CD4-positive, alpha-beta T cell treated with Interleukin-6 at 100 ng/mL for 8 hours (primary cell): ENCODE data around the gene CD38.
A peak's percentile ranks its signal among the peaks of the same experiment; 100 is the strongest.
"Not testable (repeated sequence)": the region's sequence is repeated elsewhere in the genome, so short reads cannot be mapped to it uniquely, and the experiment has no call there.

Experiments
- DNase-seq: peaks from one replicate; pipeline ENCODE4 v3.0.0-alpha.2; 2020; ENCODE audit warnings: mixed read lengths, low spot score

The CD38 gene

DNA sequence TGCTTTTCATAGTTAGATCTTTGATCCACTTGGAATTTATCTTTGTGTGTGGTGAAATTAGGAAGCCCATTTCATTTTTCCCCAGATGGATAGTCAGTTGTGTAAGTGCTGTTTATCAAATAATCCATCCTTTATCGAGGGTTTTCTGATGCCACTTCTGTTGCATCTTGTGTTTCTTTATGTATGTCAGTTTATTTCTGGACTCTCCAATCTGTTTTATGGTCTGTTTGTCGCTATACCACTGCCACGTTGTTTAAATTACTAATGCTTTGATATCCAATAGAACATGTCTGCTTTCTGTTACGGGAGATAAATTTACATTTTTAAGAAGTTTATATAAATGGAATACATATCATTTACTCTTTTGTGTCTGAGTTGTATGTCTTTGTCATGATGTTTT lies 21.0 kb downstream of the CD38 start:
- DNase-seq: no peak

DNA sequence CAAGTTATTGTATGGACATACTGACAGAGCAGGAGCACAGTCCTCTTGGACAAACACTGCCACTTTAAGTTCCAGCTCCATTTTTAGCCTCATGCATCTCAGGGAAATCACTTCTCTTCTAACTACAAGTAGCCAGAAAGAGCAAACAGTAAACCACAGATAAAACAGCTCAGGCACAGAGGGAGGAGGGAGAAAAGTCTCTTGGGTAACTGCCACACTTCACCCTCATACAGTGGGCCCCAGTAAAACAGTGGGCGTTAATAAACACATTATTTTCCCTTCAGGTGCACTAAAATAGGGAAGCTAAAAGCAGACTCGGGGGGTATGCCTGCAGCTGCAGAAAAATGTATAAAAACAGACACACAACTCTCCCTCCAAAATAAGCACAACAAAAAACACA lies 21.6 kb downstream of the CD38 start:
- DNase-seq: no peak

DNA sequence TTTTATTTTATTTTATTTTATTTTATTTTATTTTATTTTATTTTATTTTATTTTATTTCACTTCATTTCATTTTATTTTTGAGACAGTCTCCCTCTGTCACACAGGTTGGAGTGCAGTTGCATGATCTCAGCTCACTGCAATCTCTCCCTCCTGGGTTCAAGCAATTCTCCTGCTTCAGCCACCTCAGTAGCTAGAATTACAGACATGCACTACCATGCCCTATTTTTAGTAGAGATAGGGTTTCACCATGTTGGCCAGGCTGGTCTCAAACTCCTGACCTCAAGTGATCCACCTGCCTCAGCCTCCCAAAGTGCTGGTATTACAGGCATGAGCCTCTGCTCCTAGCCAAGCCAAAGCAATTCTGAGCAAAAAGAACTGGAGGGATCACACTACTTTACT lies 24.4 kb downstream of the CD38 start:
- not testable (repeated sequence) for DNase-seq

- DNase-seq: peak; percentile 44
These were observed 27.7 kb downstream of the CD38 start for GRCh38 chr4:15805583-15806517.

- DNase-seq: no peak
These were observed 30.9 kb downstream of the CD38 start for GRCh38 chr4:15809058-15809457.

GRCh38 chr4:15809466-15809865 lies 31.3 kb downstream of the CD38 start:
- DNase-seq: no peak

DNA sequence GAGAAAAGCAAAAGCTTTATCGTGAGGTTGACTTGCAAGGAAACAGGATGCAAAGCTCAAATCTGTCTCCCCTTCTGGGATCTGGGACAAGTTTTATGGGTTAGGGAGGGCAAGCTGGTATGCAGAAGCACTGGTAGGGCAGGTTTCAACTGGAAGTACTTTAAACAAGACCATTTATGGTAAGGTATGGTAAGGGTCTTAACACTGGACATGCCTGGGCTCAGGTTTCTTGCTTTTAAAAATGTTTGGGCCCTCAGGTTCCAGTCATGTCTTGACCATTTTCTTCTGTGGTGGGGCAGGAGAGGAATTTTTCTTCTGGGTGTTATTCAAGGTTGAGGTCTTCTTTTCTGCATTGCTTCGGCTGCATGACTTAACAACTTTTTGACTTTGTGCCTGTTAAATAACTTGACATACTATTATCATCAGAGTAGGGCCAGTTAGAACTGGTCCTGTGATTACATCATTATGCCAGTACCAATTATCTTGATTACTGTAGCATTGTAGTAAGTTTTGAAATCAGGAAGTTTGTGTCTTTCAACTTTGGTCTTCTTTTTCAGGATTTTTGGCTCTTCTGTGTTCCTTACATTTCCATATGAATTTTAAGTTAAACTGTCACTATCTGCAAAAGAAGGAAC lies 33.7 kb downstream of the CD38 start:
- no peak for DNase-seq

- DNase-seq: no peak
These were observed 54.7 kb downstream of the CD38 start for GRCh38 chr4:15832523-15833451.

DNA sequence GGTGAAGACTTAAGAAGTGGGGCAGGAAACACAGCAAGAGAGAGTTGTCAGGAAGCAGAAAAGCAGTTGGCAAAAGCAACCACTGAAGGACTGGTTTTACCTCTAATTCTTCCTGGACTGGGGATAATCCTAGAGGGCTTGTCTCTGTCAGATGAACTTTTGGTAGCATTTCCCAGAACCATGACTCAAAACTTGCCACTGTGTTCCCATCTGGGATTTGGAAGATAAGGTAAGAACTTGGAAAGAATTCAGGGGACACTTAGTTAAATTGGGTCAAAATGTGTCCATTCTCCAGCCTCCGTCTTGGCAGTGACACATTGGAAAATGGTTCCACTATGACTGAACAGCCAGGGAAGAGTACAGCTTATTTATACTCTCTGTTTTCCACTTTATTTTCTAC lies 55.7 kb downstream of the CD38 start:
- DNase-seq: no peak

- no peak for DNase-seq
These were observed 58.2 kb downstream of the CD38 start for GRCh38 chr4:15836362-15836761.

DNA sequence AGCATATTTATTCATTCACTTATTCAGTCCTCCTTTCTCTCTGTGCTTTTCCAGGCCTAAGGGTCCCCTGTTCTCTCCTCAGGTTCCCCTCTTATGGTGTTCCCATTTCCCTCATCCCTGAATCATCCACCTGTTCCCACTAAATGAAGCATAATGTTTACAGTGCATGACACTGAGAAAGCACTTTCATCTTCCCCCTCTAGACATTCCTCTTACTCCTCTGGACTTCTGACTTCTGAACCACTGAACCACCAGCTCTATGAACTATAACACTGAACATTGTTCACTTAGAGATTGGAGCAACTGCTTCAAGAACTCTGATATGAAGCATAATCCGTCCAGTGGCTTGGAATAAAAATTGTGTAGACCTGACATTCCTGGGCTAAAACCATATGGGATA lies 59.5 kb downstream of the CD38 start:
- DNase-seq: no peak

GRCh38 chr4:15841194-15841730 lies 63.1 kb downstream of the CD38 start:
- DNase-seq: not testable (repeated sequence)

- DNase-seq: no peak
These were observed 69.6 kb downstream of the CD38 start for GRCh38 chr4:15847746-15848145.

- DNase-seq: no peak
These were observed 70.2 kb downstream of the CD38 start for GRCh38 chr4:15848191-15848842.

GRCh38 chr4:15851969-15852368 lies 73.8 kb downstream of the CD38 start:
- no peak for DNase-seq

GRCh38 chr4:15852524-15852923 lies 74.4 kb downstream of the CD38 start:
- no peak for DNase-seq

DNA sequence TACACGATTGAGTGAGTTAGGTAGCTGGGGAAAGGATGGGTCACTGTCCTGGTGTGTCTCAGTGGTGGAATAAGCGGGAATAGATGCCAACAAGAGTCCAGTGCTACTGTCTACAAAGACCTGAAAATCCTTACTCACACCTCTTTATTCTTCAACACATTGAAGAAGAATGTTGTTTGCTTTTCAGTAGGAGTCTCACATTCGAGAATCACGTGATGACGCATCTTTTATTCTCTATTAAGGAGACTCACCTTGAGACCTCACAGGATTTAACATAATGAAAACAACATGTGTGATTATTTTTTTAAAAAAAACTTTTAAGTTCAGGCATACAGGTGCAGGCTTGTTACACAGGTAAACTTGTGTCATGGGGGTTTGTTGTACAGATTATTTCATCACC lies 75.2 kb downstream of the CD38 start:
- no peak for DNase-seq

DNA sequence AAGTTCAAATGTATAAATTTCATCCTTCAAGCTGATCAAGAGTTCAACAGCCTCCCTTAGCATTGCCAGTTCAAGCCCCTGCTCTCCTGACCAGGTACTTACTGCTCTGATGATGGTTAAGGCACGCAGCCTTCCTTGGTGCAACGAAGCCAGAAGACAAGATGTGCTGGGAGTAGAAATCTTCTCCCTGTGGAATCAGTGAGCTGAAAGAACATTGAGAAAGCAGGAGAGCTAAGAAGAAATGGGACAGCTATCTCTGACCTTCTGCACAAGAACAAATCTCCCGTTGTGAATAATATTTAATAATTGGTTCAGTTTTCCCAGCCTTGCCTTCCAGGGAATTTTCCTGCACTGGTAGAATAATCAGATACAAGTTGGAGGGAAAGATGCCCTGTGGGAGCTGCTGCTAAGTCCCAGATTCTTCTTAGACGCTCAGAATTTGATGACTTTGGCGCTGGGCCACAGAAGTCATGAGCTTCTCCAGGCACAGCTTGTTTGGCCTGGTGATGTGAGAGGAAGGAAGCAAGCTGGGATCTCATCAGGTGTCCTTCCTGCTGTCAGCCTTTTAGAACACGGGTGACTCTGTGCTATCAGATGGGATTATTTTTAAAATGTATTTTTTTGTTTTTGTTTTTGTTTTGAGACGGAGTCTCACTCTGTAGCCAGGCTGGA lies 77.8 kb downstream of the CD38 start:
- DNase-seq: no peak

- DNase-seq: not testable (repeated sequence)
These were observed 83.1 kb downstream of the CD38 start for GRCh38 chr4:15861198-15861597.

DNA sequence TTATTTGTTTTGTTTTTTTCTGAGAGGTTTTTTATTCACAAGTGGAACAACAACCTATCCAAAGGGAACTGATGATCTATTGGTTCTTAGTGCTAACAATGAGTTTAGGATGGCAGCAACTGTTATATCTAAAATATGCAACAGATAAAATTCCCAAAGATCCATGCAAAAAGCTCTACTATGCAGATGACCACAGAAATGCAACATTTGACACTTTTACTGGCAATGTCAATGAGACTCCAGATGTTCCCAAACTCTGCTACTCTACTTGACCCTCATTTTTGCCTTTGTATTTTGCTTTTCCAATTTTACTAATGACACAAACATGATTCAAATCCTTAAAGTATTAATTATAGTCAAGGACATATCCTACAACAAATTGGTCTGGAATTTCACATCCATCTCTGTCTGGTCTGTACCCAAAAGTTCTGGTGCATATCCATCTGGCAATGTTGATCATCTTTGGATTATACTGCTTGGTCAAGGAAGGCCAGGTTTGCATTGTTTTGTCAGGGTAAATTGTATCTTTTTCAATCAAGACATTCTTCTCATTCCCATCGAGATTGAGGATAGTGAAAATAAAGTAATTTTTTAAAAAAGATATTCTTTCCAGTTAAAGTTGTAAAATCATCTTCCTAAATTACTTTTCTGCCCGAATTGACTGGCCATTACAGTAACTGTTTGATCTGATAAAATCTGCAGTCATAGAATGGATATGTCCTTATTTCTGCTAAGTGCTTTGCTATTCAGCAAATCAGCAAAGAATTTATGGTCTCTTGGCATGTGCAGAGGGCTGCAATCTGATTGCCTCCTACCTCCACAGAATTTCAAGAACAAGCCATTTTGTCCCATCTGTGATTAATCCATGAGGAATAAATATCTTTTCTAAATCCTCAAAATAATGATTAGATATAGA lies 86.8 kb downstream of the CD38 start:
- no peak for DNase-seq
